Fibroblast of lung (primary cell): ENCODE results near the gene CASKIN1. TPM values are rescaled to one million over a fixed set of nuclear protein-coding genes. Genes with fewer than 3 reads are reported as not detected.

Experiments
- DNase-seq, 2 donors: peaks; one replicate each; pipeline versions ENCODE4 v3.0.0 to v3.0.0-alpha.2; 2010; ENCODE audit warnings: low read depth in 2 of 2
- H2AFZ ChIP-seq: 2 replicates; pipeline ENCODE4 v1.5.1; 2012; ENCODE audit warnings: low read length, control low read depth, inconsistent platforms
- H3K27ac ChIP-seq: 2 replicates; pipeline ENCODE4 v1.5.1; 2011; ENCODE audit warnings: low read length, control low read depth; ENCODE audit not compliant: insufficient read depth
- H3K27me3 ChIP-seq: 2 replicates; pipeline ENCODE4 v1.5.1; 2011; ENCODE audit warnings: mild to moderate bottlenecking, low read length; ENCODE audit not compliant: control insufficient read depth, insufficient read depth
- H3K36me3 ChIP-seq: 2 replicates; pipeline ENCODE4 v1.5.1; 2011; ENCODE audit warnings: low read length; ENCODE audit not compliant: control insufficient read depth, insufficient read depth
- H3K4me1 ChIP-seq: 2 replicates; pipeline ENCODE4 v1.5.1; 2011; ENCODE audit warnings: low read length; ENCODE audit not compliant: control insufficient read depth, insufficient read depth; ENCODE audit errors: extremely low read depth
- H3K4me2 ChIP-seq: 2 replicates; pipeline ENCODE4 v1.5.1; 2011; ENCODE audit warnings: low read length, control low read depth; ENCODE audit not compliant: insufficient read depth; ENCODE audit errors: extremely low read depth
- H3K4me3 ChIP-seq, 4 experiments: fragments of 200-600 bp in 1 of 4; sonication (generic) in 1 of 4; replicated peaks in 1 of 4; 2 replicates each; pipeline ENCODE4 v1.5.1; 2011 to 2016; ENCODE audit warnings: low read length in 4 of 4, low read depth in 3 of 4, mild to moderate bottlenecking in 3 of 4, control low read depth in 2 of 4, inconsistent platforms in 1 of 4, mixed read lengths in 1 of 4; ENCODE audit not compliant: insufficient read depth in 1 of 4; ENCODE audit errors: control extremely low read depth in 1 of 4
- H3K79me2 ChIP-seq: 2 replicates; pipeline ENCODE4 v1.5.1; 2012; ENCODE audit warnings: mild to moderate bottlenecking, low read length, inconsistent platforms; ENCODE audit not compliant: control insufficient read depth, insufficient read depth
- H3K9ac ChIP-seq: 2 replicates; pipeline ENCODE4 v1.5.1; 2011; ENCODE audit warnings: mild to moderate bottlenecking, low read length, control low read depth; ENCODE audit not compliant: insufficient read depth
- H3K9me3 ChIP-seq: 2 replicates; pipeline ENCODE4 v1.5.1; 2012; ENCODE audit warnings: low read depth, low read length; ENCODE audit not compliant: control insufficient read depth, insufficient read depth
- H4K20me1 ChIP-seq: 2 replicates; pipeline ENCODE4 v1.5.1; 2011; ENCODE audit warnings: low read length; ENCODE audit not compliant: control insufficient read depth, insufficient read depth; ENCODE audit errors: extremely low read depth
- CTCF ChIP-seq, 2 donors: IDR thresholded peaks in 1 of 2; conservative IDR thresholded peaks in 1 of 2; 1 replicate in 1 of 2; 2 replicates in 1 of 2; pipeline ENCODE4 v1.5.1; 2011 to 2012; ENCODE audit warnings: low read length in 2 of 2, control low read depth in 1 of 2, inconsistent platforms in 1 of 2, low read depth in 1 of 2, mild to moderate bottlenecking in 1 of 2
- EZH2 ChIP-seq: IDR thresholded peaks from 2 replicates; pipeline ENCODE4 v1.5.1; 2012; ENCODE audit warnings: low read length, control low read depth, mild to moderate bottlenecking; ENCODE audit errors: missing control alignments
- polyA plus RNA-seq, 2 donors: library from polyadenylated mRNA; depleted of rRNA in 1 of 2; stranded (reverse) in 1 of 2; unstranded in 1 of 2; fragments of >200 nt; gene quantifications; 2 replicates each; pipeline ENCODE4 v1.2.1, GENCODE V29; 2011 to 2012; ENCODE audit warnings: missing spikeins in 1 of 2
- total RNA-seq: library from RNA; depleted of rRNA; stranded (reverse); fragments of >200 nt; gene quantifications from 2 replicates; pipeline ENCODE4 v1.2.1, GENCODE V29; 2014

Gene CASKIN1
- total and polyA plus RNA-seq, 2 donors (not counting 1 experiment from before 2014, with no cell fraction given): 0.01 to 0.17 TPM

- H3K9me3 ChIP-seq: no peaks in the 10 kb centered on the region
- no peak overlapping the region for H3K9ac ChIP-seq
- peak overlapping the region; percentile 78 for H3K4me2 ChIP-seq
- H3K27ac ChIP-seq: no peak overlapping the region
- peaks cover 8% of the 10 kb centered on the region for H4K20me1 ChIP-seq
- no peaks in the 10 kb centered on the region for H3K27me3 ChIP-seq
- H2AFZ ChIP-seq: no peak overlapping the region
- H3K4me1 ChIP-seq: peaks cover 37% of the 10 kb centered on the region
- TF ChIP-seq CTCF (conservative IDR thresholded peaks at IDR 0.05 in 1 of 2, IDR thresholded peaks at IDR 0.05 in 1 of 2; ENCODE audit: low read depth in 1 of 2, low read length in 2 of 2) (no peak), EZH2 (no peak)
- peak overlapping the region; percentile 10 to 53 (median 28) for H3K4me3 ChIP-seq
- peak in 1 of 2 donors; percentile 23 for DNase-seq
- peaks cover 34% of the 10 kb centered on the region for H3K79me2 ChIP-seq
- H3K36me3 ChIP-seq: peaks cover 23% of the 10 kb centered on the region
Measured at GRCh38 chr16:2148714-2149629, 47.4 kb downstream of the CASKIN1 start.

GRCh38 chr16:2147981-2148671 is 48.3 kb downstream of the CASKIN1 start, which contains the start of gene RAB26:
Gene RAB26 (plus strand): TSS chr16:2148625. CDS start chr16:2148784, 159 bp downstream.
- peaks cover 3% of the 10 kb centered on the region for H4K20me1 ChIP-seq
- peak within 1 kb of the TSS; percentile 16 for H3K9ac ChIP-seq

More at GRCh38 chr16:2147981-2148671, 48.3 kb downstream of the CASKIN1 start, which contains the start of gene RAB26:
- Histone ChIP-seq H3K79me2 (peaks cover 26% of the 10 kb centered on the region), H3K4me2 (peak within 1 kb of the TSS; percentile 78), H3K4me1 (peaks cover 37% of the 10 kb centered on the region), H3K27ac (no peak within 1 kb of the TSS), H3K27me3 (no peaks in the 10 kb centered on the region), H3K9me3 (no peaks in the 10 kb centered on the region), H3K4me3 (peak within 1 kb of the TSS; percentile 10 to 53 (median 28)), H3K36me3 (peaks cover 16% of the 10 kb centered on the region), H2AFZ (no peak within 1 kb of the TSS)
- DNase-seq: peak; percentile 44 to 52
- no peak for TF ChIP-seq EZH2
- no peak for TF ChIP-seq CTCF (conservative IDR thresholded peaks at IDR 0.05 in 1 of 2, IDR thresholded peaks at IDR 0.05 in 1 of 2; ENCODE audit: low read depth in 1 of 2, low read length in 2 of 2)
